ENCODE measurements around the gene IL1A. TPM values are rescaled to one million over a fixed set of nuclear protein-coding genes. Genes with fewer than 3 reads are reported as not detected.

IL1A gene
- total and polyA plus RNA-seq, 10 of the 15 experiments (the other 5 are each of a cell fraction or from before 2014, with no cell fraction given), result 0.10 to 8.7 (median 6.9) TPM

- H3K36me3 ChIP-seq (ENCODE audit: control insufficient read depth in 2 of 2, insufficient read depth in 2 of 2, low read length in 1 of 2), result no peaks in the 10 kb centered on the region
- H3K4me2 ChIP-seq (ENCODE audit: control insufficient read depth, insufficient read depth), result no peak overlapping the region
- FAIRE-seq (no peak), ATAC-seq (no peak), DNase-seq (ENCODE audit: low read depth, low spot score) (no peak)
- H3K4me3 ChIP-seq, result no peak overlapping the region
- H3K27ac ChIP-seq (ENCODE audit: control insufficient read depth, insufficient read depth), result no peak overlapping the region
- in situ Hi-C loops (cut with MboI) (no loop called here), intact Hi-C loops (cut with micrococcal nuclease; ENCODE audit: unreplicated experiment) (no loop called here)
- CTCF ChIA-PET, result interaction anchor here (0.8 to 3.0 kb wide), 4 partner anchors 8 to 112 kb away, joined by 3 to 17 read pairs (median 6); no protein-coding TSS in a partner anchor
- SMC1A ChIA-PET (ENCODE audit: uncharacterized antibody, unreplicated experiment), result interaction anchor here (0.9 to 4.5 kb wide), 6 partner anchors 8 to 58 kb away, joined by 3 to 26 read pairs (median 4); no protein-coding TSS in a partner anchor
- no peak overlapping the region for H3K9ac ChIP-seq (ENCODE audit: control insufficient read depth, insufficient read depth, low read length)
- H3K4me1 ChIP-seq (ENCODE audit: control insufficient read depth, insufficient read depth, low read length), result no peaks in the 10 kb centered on the region
- no peaks in the 10 kb centered on the region for H3K27me3 ChIP-seq (replicated peaks in 1 of 2; ENCODE audit: control insufficient read depth in 2 of 2, insufficient read depth in 2 of 2, low read length in 1 of 2)
- WGBS (ENCODE audit: insufficient coverage, insufficient replicate concordance, low lambda C conversion rate, missing lambda C conversion rate), result 66% methylated on average over 2 of the region's 2 CpGs
- H3K79me2 ChIP-seq (ENCODE audit: control insufficient read depth, insufficient read depth, low read length), result no peaks in the 10 kb centered on the region
- no peaks in the 10 kb centered on the region for H4K20me1 ChIP-seq (ENCODE audit: control insufficient read depth, insufficient read depth)
- RAD21 ChIA-PET (ENCODE audit: unreplicated experiment), result interaction anchor here (0.8 to 1.6 kb wide), 4 partner anchors 11 to 69 kb away, joined by 3 to 6 read pairs (median 3); no protein-coding TSS in a partner anchor
- POLR2A ChIA-PET, result interaction anchor here (1.0 kb wide), 1 partner anchor 8 kb away, joined by 3 read pairs; no protein-coding TSS in a partner anchor
- no TSS peak for BruUV-seq (replicated peaks)
- no peak overlapping the region for H2AFZ ChIP-seq (ENCODE audit: control insufficient read depth, low read depth, low read length)
- H3K9me3 ChIP-seq (replicated peaks; ENCODE audit: control insufficient read depth, insufficient read depth, low read length), result no peaks in the 10 kb centered on the region
- no peak for TF ChIP-seq ZBTB11 (CRISPR knock-in tag; IDR thresholded peaks at IDR 0.05)
- TF ChIP-seq BACH1 (IDR thresholded peaks at IDR 0.05; ENCODE audit: borderline replicate concordance), result no peak
- TF ChIP-seq YY1 (IDR thresholded peaks at IDR 0.05; ENCODE audit: low read depth, low read length), result no peak
- TF ChIP-seq RCOR1 (conservative IDR thresholded peaks at IDR 0.05; ENCODE audit: low read depth, low read length), result no peak
- TF ChIP-seq NR2F1 (conservative IDR thresholded peaks at IDR 0.05), result no peak
- no peak for TF ChIP-seq USF1 (IDR thresholded peaks at IDR 0.05; ENCODE audit: borderline replicate concordance, extremely low read length, insufficient read depth, low read depth, low read length)
- TF ChIP-seq TBL1XR1 (IDR thresholded peaks at IDR 0.05; ENCODE audit: low read depth, low read length), result no peak
- no peak for TF ChIP-seq CUX1 (IDR thresholded peaks at IDR 0.05; ENCODE audit: insufficient replicate concordance, low read depth, low read length)
- TF ChIP-seq SP1 (IDR thresholded peaks at IDR 0.05; ENCODE audit: low read depth, low read length), result no peak
- no peak for TF ChIP-seq PKNOX1 (IDR thresholded peaks at IDR 0.05)
- TF ChIP-seq HSF1 (IDR thresholded peaks at IDR 0.05; ENCODE audit: low read depth, low read length), result no peak
- TF ChIP-seq POLR2AphosphoS2 (IDR thresholded peaks at IDR 0.05; ENCODE audit: low read depth, low read length), result no peak
Observed at GRCh38 chr2:112773556-112773955, 10.7 kb downstream of the IL1A start.

Measured in GM12878 (cell line).